K562 (cell line): ENCODE results near the gene CAMK2G. TPM values are rescaled to one million over a fixed set of nuclear protein-coding genes. Genes with fewer than 3 reads are reported as not detected.

ENCODE experiments used
- ATAC-seq: fragments of 200-7000 bp; cut with Tn5 transposase; 3 replicates; pipeline ENCODE4 v1.9.1; 2020; ENCODE audit warnings: moderate library complexity
- BruUV-seq: library from RNA; stranded (reverse); fragments of 400-500 nt; replicated peaks from 2 replicates; lab custom pipeline; 2021; lab: Mats Ljungman, UMichigan
- CTCF ChIA-PET: fragments of 300-600 bp; formaldehyde crosslinking; extraction: SDS; loops from one replicate; lab custom pipeline; 2021; ENCODE audit warnings: low intra/inter-chr PET ratio; lab: Yijun Ruan, JAX
- POLR2A ChIA-PET: fragments of 300-600, 350-650 bp; sonication (Branson Sonifier 250); formaldehyde crosslinking; extraction: SDS; loops from one replicate; lab custom pipeline; 2021; ENCODE audit warnings: antibody characterized with exemption, inconsistent platforms; lab: Yijun Ruan, JAX
- DNase-seq, 4 experiments: peaks; one replicate each; pipeline versions ENCODE4 v3.0.0 to v3.0.0-alpha.2; 2011 to 2018; ENCODE audit warnings: low spot score in 3 of 4, mixed read lengths in 3 of 4; ENCODE audit errors: extremely low read depth in 1 of 4
- FAIRE-seq: peaks from 2 replicates; lab custom pipeline; 2011; peaks lifted over from hg19 to GRCh38; lab: Jason Lieb, UNC
- H2AFZ ChIP-seq: 2 replicates; pipeline ENCODE4 v1.6.0; 2011; ENCODE audit warnings: low read depth, low read length, control low read depth, inconsistent platforms
- H3K27ac ChIP-seq: fragments of 200-600 bp; 3 replicates; pipeline ENCODE4 v1.8.0; 2011; ENCODE audit warnings: low read depth, mild to moderate bottlenecking, control low read depth, inconsistent platforms, low read length, moderate library complexity, mixed read lengths; ENCODE audit errors: extremely low read depth
- H3K27me3 ChIP-seq, 2 experiments: fragments of 300-600 bp in 1 of 2; 2 replicates in 1 of 2; 3 replicates in 1 of 2; pipeline versions ENCODE4 v1.6.0 to v1.8.0; 2011; ENCODE audit warnings: inconsistent platforms in 2 of 2, low read length in 2 of 2, mild to moderate bottlenecking in 1 of 2, mixed read lengths in 1 of 2, moderate library complexity in 1 of 2; ENCODE audit not compliant: control insufficient read depth in 2 of 2, insufficient read depth in 2 of 2
- H3K36me3 ChIP-seq: fragments of 300-600 bp; 3 replicates; pipeline ENCODE4 v1.8.0; 2011; ENCODE audit warnings: mild to moderate bottlenecking, low read length, inconsistent platforms; ENCODE audit not compliant: control insufficient read depth, insufficient read depth
- H3K4me1 ChIP-seq, 2 experiments: fragments of 200-600 bp in 1 of 2; replicated peaks in 1 of 2; 2 replicates in 1 of 2; 3 replicates in 1 of 2; pipeline versions ENCODE4 v1.5.1 to v1.8.0; 2011; ENCODE audit warnings: inconsistent platforms in 2 of 2, low read length in 2 of 2, mild to moderate bottlenecking in 1 of 2, mixed read lengths in 1 of 2, moderate library complexity in 1 of 2; ENCODE audit not compliant: control insufficient read depth in 2 of 2, insufficient read depth in 2 of 2
- H3K4me2 ChIP-seq: 2 replicates; pipeline ENCODE4 v1.6.1; 2011; ENCODE audit warnings: low read length, control low read depth, inconsistent platforms, mixed read lengths; ENCODE audit not compliant: insufficient read depth
- H3K4me3 ChIP-seq: fragments of 200-600 bp; sonication (generic), shearing (Covaris generic); 2 replicates; pipeline ENCODE4 v1.5.1; 2016; ENCODE audit warnings: control low read depth, inconsistent platforms
- H3K79me2 ChIP-seq: fragments of 200-600 bp; 3 replicates; pipeline ENCODE4 v1.8.0; 2011; ENCODE audit warnings: low read length, inconsistent platforms; ENCODE audit not compliant: control insufficient read depth, insufficient read depth
- H3K9ac ChIP-seq, 2 experiments: 2 replicates each; pipeline versions ENCODE4 v1.6.0 to v1.6.1; 2011; ENCODE audit warnings: low read depth in 2 of 2, low read length in 2 of 2, control low read depth in 1 of 2, inconsistent platforms in 1 of 2, mild to moderate bottlenecking in 1 of 2, mixed read lengths in 1 of 2; ENCODE audit not compliant: insufficient read depth in 1 of 2
- H3K9me1 ChIP-seq: one replicate; pipeline ENCODE4 v1.6.0; 2011; ENCODE audit warnings: inconsistent platforms, mild to moderate bottlenecking, low read length, moderate library complexity; ENCODE audit not compliant: control insufficient read depth, insufficient read depth
- H3K9me3 ChIP-seq: replicated peaks from 2 replicates; pipeline ENCODE4 v1.5.1; 2011; ENCODE audit warnings: low read depth, low read length, inconsistent platforms; ENCODE audit not compliant: control insufficient read depth, insufficient read depth
- H4K20me1 ChIP-seq: replicated peaks from 2 replicates; pipeline ENCODE4 v1.6.1; 2011; ENCODE audit warnings: low read length, inconsistent platforms, mixed read lengths; ENCODE audit not compliant: control insufficient read depth, insufficient read depth
- ATF2 ChIP-seq: sonication (generic); formaldehyde crosslinking; IDR thresholded peaks from 2 replicates; pipeline ENCODE4 v1.8.1; 2022; ENCODE audit warnings: missing genetic modification reagents
- C11orf30 ChIP-seq: fragments of 450-650 bp; IDR thresholded peaks from 2 replicates; pipeline ENCODE4 v1.6.1; 2016; ENCODE audit warnings: low read depth, mild to moderate bottlenecking
- ELF1 ChIP-seq: fragments of 200-800 bp; sonication (Bioruptor generic); IDR thresholded peaks from 2 replicates; pipeline ENCODE4 v1.6.1; 2016; ENCODE audit warnings: missing genetic modification characterization, missing compliant biosample characterization
- ETV6 ChIP-seq, 3 experiments: fragments of 150-350 bp in 1 of 3; sonication (generic) in 1 of 3; formaldehyde crosslinking in 1 of 3; IDR thresholded peaks; 2 replicates each; pipeline versions ENCODE4 v1.6.1 to v1.8.0; 2014 to 2022; ENCODE audit warnings: borderline replicate concordance in 2 of 3, low read depth in 2 of 3, antibody characterized with exemption in 1 of 3, low read length in 1 of 3, mild to moderate bottlenecking in 1 of 3, missing genetic modification reagents in 1 of 3
- HBP1 ChIP-seq: fragments of 450-650 bp; formaldehyde crosslinking; IDR thresholded peaks from 2 replicates; pipeline ENCODE4 v1.4.0; 2022; ENCODE audit warnings: missing genetic modification characterization
- HDAC2 ChIP-seq: fragments of 450-650 bp; IDR thresholded peaks from 2 replicates; pipeline ENCODE4 v1.6.1; 2016; ENCODE audit warnings: mild to moderate bottlenecking
- HSF4 ChIP-seq: fragments of 250-450 bp; sonication (Bioruptor Pico); IDR thresholded peaks from 2 replicates; pipeline ENCODE4 v2.1.2; 2022; ENCODE audit warnings: mild to moderate bottlenecking, moderate library complexity, borderline replicate concordance
- LARP7 ChIP-seq: fragments of 450-650 bp; IDR thresholded peaks from 2 replicates; pipeline ENCODE4 v1.6.1; 2016
- NFRKB ChIP-seq: fragments of 450-650 bp; IDR thresholded peaks from 2 replicates; pipeline ENCODE4 v1.6.1; 2016; ENCODE audit warnings: low read depth
- PHB ChIP-seq: fragments of 250-450 bp; sonication (Bioruptor Pico); IDR thresholded peaks from 2 replicates; pipeline ENCODE4 v1.5.0; 2021
- PREB ChIP-seq: sonication (generic); formaldehyde crosslinking; IDR thresholded peaks from 2 replicates; pipeline ENCODE4 v1.8.1; 2023; ENCODE audit warnings: mild to moderate bottlenecking, missing genetic modification reagents
- RCOR1 ChIP-seq, 2 experiments: IDR thresholded peaks; 2 replicates each; pipeline ENCODE4 v1.6.1; 2012; ENCODE audit warnings: low read depth in 2 of 2, low read length in 2 of 2, borderline replicate concordance in 1 of 2, improper control_type of control experiment in 1 of 2
- SREBF1 ChIP-seq: fragments of 150-350 bp; IDR thresholded peaks from 2 replicates; pipeline ENCODE4 v1.6.1; 2014; ENCODE audit warnings: antibody characterized with exemption, low read depth, low read length, borderline replicate concordance
- TBP ChIP-seq: optimal IDR thresholded peaks from 2 replicates; pipeline ENCODE3; 2011; ENCODE audit warnings: low read depth, low read length, improper control_type of control experiment
- ZC3H8 ChIP-seq: fragments of 450-650 bp; IDR thresholded peaks from 2 replicates; pipeline ENCODE4 v1.6.1; 2017
- ZNF263 ChIP-seq: sonication (generic); formaldehyde crosslinking; IDR thresholded peaks from 2 replicates; pipeline ENCODE4 v1.8.0; 2022; ENCODE audit warnings: mild to moderate bottlenecking, missing genetic modification reagents, borderline replicate concordance
- ZNF354B ChIP-seq: fragments of 250-450 bp; sonication (Bioruptor Pico); IDR thresholded peaks from 2 replicates; pipeline ENCODE4 v1.4.0; 2020
- ZNF655 ChIP-seq: fragments of 250-450 bp; sonication (Bioruptor Pico); IDR thresholded peaks from 2 replicates; pipeline ENCODE4 v1.5.0; 2021
- WGBS: fragments of 100-300 bp; shearing (Covaris generic); methylation state at CpG from one replicate; pipeline ENCODE4 v1.1.6; 2016; ENCODE audit warnings: low coverage, mixed read lengths; ENCODE audit not compliant: insufficient coverage; ENCODE audit errors: missing lambda C conversion rate; 5-methylcytosine and 5-hydroxymethylcytosine counted together
- in situ Hi-C: fragments of 300-500 bp; cut with MboI; formaldehyde crosslinking; loops from 4 replicates; pipeline ENCODE4 v1.15.0; 2018; ENCODE audit warnings: inconsistent platforms, mixed read lengths
- intact Hi-C: fragments of 100-400 bp; cut with micrococcal nuclease; formaldehyde crosslinking; loops from 2 replicates; pipeline ENCODE4 v1.14.2; 2022
- polyA plus RNA-seq, 8 experiments: library from polyadenylated mRNA; depleted of rRNA in 4 of 8; stranded (reverse) in 5 of 8; unstranded in 3 of 8; fragments of >200 nt; fragmentation: Nextera tagmentation in 2 of 8; fragmentation: Illumina TruSeq in 1 of 8; extraction: Ambion mirVana in 2 of 8; extraction: Trizol in 1 of 8; gene quantifications; 2 replicates each; pipeline versions ENCODE4 v1.2.1 to v1.2.3, GENCODE V29; 2011 to 2014; ENCODE audit warnings: inconsistent platforms in 1 of 8, missing spikeins in 1 of 8
- total RNA-seq, 7 experiments: library from RNA; depleted of rRNA in 6 of 7; stranded (reverse); fragments of >200 nt in 6 of 7; fragmentation: Illumina TruSeq in 2 of 7; extraction: Trizol in 2 of 7; gene quantifications; 2 replicates each; pipeline versions ENCODE4 v1.2.1 to v1.2.3, GENCODE V29; 2011 to 2021; ENCODE audit warnings: low replicate concordance in 1 of 7

CAMK2G gene
- total and polyA plus RNA-seq, 9 of the 15 experiments (the other 6 are each of a cell fraction or from before 2014, with no cell fraction given) = 9.0 to 37.9 (median 32.6) TPM

GRCh38 chr10:73891540-73891939 is 17.2 kb upstream of the CAMK2G start:
- no peaks in the 10 kb centered on the region for H3K36me3 ChIP-seq
- H3K27ac ChIP-seq = no peak overlapping the region
- no peaks in the 10 kb centered on the region for H3K27me3 ChIP-seq
- in situ Hi-C loops = no loop called here
- BruUV-seq = no TSS peak
- no peak for FAIRE-seq
- intact Hi-C loops = no loop called here
- CTCF ChIA-PET = no interaction called here
- no peak for DNase-seq
- no peak; the same call in 2 of the 3 replicates for ATAC-seq
- no peak overlapping the region for H3K4me2 ChIP-seq
- no peaks in the 10 kb centered on the region for H3K79me2 ChIP-seq
- no peaks in the 10 kb centered on the region for H3K9me1 ChIP-seq
- POLR2A ChIA-PET = interaction anchor here (0.6 to 1.1 kb wide), 4 partner anchors 11 to 207 kb away, joined by 3 to 4 read pairs (median 3); no protein-coding TSS in a partner anchor
- no peaks in the 10 kb centered on the region for H3K9me3 ChIP-seq
- peaks cover 28 to 34% of the 10 kb centered on the region in 2 experiments for H3K4me1 ChIP-seq
- H2AFZ ChIP-seq = peak overlapping the region; percentile 56; the same call in 1 of the 2 replicates
- no peak overlapping the region for H3K4me3 ChIP-seq
- no peaks in the 10 kb centered on the region for H4K20me1 ChIP-seq
- H3K9ac ChIP-seq = no peak overlapping the region; a peak in 1 of 4 replicates
- WGBS = 46% methylated on average over 5 of the region's 5 CpGs
- TF ChIP-seq ETV6 (IDR thresholded peaks at IDR 0.05; ENCODE audit: borderline replicate concordance in 1 of 2, low read depth in 2 of 2, low read length in 1 of 2) (no peak), ETV6 (CRISPR knock-in tag; IDR thresholded peaks at IDR 0.05; ENCODE audit: borderline replicate concordance) (no peak), LARP7 (no peak), PREB (no peak), C11orf30 (no peak), HSF4 (no peak), TBP (no peak), ZNF263 (CRISPR knock-in tag) (no peak), ELF1 (no peak), ATF2 (CRISPR knock-in tag) (no peak), NFRKB (no peak), ZC3H8 (no peak), ZNF655 (CRISPR knock-in tag) (no peak), HBP1 (no peak), HDAC2 (no peak), SREBF1 (no peak), ZNF354B (no peak), PHB (CRISPR knock-in tag) (no peak), RCOR1 (IDR thresholded peaks at IDR 0.05; ENCODE audit: borderline replicate concordance in 1 of 2, low read depth in 2 of 2, low read length in 2 of 2) (no peak)
